Stimulated activated CD4-positive, alpha-beta T cell treated with anti-CD3 and anti-CD28 coated beads, TNF-alpha, amount 100 ng/mL, for 24 hours (primary cell): ENCODE data around the gene CPNE1.
A peak's percentile ranks its signal among the peaks of the same experiment; 100 is the strongest.
"Not testable (repeated sequence)": the region's sequence is repeated elsewhere in the genome, so short reads cannot be mapped to it uniquely, and the experiment has no call there.

ENCODE experiments used
- DNase-seq, 3 experiments: peaks; one replicate each; pipeline ENCODE4 v3.0.0-alpha.2; 2020; ENCODE audit warnings: low read depth in 3 of 3

The CPNE1 gene

DNA sequence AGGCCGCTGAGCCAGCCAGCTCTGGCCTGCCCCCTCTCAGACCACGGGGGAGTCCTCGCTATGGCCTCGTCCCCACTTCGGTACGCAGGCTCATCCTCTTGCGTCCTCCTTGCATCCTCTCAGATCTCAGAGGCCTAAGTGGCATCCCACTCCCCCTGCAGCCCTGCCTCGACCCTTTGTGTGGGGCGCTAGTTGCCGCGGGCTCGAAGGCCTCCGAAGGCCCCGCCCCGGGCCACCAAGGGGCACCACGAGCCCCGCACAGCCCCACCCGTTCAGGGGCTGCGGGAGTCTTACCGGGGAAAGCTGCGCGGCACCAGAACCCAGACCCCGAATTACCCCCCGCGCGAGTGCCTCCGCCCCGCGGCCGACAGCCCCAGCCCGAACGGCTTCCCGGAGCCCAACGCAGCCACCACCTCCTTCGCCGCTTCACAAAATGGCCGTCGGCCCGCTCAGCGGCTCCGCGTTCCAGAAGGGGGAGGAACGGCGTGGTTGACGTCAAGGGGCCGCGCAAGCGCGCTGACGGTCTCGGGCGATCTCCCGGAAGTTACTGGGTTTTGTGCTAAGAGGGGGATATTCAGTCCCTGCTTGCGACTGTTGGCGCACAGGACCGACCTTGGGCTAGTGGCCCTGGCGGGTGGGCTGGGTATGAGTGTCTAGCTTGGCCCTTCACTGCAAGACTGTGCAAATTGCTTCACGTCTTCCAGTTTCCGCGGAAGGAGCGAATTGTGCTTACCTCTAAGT lies at the start of gene CPNE1, which contains the start of gene RBM12:
Gene CPNE1 (minus strand): TSS at position 435 of the 741 bp plus-strand sequence. CDS start 31,977 bp downstream, outside the sequence.
Gene RBM12 (minus strand): TSS at position 435 of the 741 bp plus-strand sequence. CDS start 9,578 bp downstream, outside the sequence.
- DNase-seq = peak; percentile 89 to 91 (median 91)

DNA sequence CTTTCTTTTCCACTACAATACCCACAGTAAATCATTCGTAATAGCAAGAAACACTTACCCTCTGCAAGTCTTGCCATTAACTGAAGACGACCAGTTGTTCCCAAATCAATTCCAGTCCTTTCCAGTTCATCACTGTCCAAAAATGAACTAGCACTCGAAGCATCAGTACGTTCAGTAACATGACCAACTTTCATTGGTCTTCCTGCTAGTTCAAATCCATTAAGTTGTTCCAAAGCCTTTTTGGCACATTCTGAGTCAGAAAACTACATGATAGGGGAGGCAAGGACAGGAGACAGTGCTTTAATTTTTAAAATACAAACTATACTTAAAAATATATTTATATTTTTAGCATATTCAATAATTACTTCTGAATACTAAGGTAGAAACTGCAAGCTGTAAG lies 49.4 kb upstream of the CPNE1 start:
- no peak for DNase-seq

DNA sequence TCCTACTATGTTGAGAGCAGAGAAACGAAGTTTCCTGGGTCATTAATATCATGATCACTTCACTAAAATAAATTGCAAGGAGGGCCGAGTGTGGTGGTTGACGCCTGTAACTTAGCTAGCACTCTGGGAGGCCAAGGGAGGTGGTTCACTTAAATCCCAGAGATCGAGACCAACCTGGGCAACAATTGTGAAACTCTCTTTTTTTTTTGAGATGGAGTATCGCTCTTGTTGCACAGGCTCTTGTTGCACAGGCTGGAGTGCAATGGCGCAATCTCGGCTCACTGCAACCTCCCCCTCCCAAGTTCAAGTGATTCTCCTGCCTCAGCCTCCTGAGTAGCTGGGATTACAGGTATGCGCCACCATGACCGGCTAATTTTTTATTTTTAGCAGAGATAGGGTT lies 48.4 kb upstream of the CPNE1 start:
- DNase-seq = not testable (repeated sequence)

DNA sequence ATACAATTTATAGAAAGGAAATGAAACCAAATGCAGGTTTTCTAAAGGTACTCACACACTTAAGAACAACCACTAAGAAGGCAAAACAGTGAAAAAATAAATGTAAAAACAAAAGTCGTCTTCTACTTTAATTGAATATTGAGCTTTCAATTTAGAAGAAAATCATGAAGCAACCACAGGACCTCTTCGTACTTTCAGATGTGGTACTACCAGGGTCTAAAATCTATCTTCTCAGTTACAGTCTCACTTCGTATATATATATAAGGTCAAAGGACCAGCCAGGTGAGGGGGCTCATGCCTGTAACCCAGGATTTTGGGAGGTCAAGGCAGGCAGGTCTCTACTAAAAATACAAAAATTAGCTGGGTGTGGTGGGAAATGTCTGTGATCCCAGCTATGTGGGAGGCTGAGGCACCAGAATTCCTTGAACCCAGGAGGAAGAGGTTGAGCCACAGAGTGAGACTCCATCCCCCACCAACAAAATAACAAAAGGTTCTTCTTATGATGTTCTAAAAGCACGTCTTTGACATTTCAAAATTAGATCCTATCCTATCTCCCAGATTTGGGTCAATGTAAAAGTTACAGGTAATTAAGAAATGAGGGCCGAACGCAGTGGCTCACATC lies 47.0 kb upstream of the CPNE1 start:
- no peak for DNase-seq

DNA sequence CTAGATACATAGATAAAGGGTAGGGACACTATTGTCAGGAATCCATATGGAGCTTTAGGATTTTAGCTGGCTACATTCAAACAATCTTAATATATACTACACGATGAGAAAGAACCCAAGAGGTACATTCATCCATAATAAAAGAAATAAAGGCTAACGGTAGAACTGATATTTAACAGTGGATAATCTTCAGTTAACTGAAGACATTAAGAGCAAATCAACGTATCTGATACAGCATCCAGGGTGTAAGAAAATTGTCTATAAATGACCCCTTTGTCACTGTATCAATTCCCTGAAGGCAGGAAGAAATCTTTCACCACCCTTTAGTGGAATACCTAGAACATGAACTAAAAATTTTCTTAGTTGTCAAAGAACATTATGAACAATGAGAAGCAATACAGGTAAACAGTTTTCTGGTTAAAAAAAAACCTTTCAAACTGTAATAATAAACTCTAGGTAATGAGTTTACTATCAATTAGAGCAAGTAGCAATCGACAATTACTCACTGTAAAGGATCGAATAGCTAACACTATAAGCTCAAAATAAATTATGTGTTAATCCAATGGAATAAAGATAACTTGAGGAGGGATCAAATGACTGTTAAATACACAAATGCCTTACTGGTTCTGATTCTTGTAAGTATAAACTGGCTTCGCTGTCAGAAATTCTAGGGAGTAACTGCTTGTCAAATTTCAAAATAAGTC lies 46.3 kb upstream of the CPNE1 start:
- DNase-seq = no peak

DNA sequence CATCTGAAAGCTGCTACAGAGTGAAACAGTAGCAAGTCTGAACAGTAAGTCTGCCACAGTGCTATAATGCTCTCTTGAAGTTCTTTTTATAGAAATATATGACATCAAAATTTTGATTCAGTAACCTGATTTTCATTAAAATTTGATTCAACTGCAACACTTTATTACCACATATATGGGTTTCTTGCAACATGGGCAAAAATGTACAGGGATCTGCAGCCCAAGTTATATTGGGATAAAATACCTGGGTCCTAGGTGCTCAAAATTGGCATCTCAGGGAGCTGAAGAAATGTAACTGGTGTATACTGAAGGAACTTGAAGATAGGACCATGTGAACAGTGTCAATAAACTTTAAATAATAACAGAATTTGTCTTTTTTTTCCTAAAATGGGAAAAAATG lies 45.3 kb upstream of the CPNE1 start:
- DNase-seq = no peak

DNA sequence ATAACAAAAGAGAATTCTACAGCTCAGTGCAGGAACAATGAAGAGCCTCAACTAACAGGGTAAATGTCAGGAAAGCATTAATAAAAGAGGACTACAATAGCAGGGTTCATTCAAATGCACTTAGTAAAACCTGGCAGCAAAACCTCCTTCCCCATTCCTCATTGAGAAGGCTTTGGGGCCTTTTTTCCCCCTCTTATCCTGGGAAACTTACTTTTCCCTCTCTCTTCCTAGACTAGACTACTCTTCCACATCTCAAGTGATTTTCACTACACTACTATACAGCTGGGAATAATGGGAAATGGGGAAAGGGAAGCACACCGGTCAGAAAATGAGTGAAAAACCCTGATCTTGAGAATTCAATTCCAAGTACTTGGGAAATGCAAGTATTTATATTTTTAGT lies 44.6 kb upstream of the CPNE1 start:
- no peak for DNase-seq

DNA sequence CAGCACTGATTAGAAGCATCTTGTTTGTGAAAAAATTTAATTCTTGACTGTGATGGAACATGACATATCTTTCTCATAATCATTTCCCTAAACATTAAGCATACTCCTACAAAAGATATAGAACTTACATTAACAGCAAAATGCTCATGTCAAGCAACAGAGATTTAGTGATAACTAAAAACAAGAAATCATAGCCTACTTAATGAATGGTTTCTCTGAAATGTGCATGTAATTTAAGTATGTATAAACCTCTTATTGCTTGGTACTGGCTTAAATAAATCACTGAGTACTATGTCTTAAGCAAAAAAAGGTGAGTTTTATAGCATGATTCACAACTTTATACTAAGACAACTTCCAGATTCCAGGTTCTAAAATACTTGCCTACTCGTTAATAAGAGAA lies 43.8 kb upstream of the CPNE1 start:
- no peak for DNase-seq

DNA sequence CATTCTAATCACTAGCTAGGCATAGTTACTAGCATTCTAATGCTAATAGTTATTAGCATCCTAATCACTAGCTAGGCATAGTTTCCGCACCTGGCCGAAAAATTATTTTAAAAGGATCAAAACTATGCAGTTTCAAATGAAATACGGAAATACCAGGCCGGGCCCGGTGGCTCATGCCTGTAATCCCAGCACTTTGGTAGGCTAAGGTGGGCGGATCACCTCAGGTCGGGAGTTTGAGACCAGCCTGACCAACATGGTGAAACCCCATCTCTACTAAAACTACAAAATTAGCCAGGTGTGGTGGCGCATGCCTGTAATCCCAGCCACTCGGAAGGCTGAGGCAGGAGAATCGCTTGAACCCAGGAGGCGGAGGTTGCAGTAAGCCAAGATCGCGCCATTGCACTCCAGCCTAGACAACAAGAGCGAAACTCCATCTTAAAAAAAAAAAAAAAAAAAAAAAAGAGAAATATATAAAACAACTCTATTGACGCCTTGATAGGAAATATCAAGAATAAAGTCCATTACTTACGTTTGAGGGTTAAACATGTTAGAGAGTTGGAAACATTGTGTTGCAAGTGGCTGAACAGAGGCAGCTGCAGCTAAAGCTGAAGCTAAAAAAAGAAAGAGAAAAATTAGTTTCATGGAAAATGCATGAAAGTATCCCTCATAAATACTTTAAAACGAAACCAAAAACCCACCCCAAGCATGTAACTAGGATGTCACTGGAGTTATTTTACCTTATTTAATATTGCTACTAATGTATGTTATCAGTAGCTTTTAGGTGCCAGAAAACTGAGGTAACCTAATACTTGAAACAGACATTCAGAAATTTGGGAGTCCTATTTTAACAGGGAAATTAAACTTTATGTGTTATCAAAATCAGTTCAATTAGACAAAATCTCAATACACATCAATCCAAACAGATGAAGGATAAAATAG lies 42.2 kb upstream of the CPNE1 start:
- not testable (repeated sequence) for DNase-seq

DNA sequence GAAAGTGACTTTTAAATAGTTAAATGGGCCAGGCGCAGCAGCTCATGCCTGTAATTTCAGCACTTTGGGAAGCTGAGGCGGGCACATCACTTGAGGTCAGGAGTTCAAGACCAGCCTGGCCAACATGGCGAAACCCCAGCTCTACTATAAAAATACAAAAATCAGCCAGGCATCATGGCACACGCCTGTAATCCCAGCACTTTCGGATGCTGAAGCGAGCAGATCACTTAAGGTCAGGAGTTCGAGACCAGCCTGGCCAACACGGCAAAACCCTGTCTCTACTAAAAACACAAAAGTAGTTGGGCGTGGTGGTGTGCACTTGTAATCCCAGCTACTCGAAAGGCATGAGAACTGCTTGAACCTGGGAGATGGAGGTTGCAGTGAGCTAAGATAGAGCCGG lies 41.2 kb upstream of the CPNE1 start:
- not testable (repeated sequence) for DNase-seq

DNA sequence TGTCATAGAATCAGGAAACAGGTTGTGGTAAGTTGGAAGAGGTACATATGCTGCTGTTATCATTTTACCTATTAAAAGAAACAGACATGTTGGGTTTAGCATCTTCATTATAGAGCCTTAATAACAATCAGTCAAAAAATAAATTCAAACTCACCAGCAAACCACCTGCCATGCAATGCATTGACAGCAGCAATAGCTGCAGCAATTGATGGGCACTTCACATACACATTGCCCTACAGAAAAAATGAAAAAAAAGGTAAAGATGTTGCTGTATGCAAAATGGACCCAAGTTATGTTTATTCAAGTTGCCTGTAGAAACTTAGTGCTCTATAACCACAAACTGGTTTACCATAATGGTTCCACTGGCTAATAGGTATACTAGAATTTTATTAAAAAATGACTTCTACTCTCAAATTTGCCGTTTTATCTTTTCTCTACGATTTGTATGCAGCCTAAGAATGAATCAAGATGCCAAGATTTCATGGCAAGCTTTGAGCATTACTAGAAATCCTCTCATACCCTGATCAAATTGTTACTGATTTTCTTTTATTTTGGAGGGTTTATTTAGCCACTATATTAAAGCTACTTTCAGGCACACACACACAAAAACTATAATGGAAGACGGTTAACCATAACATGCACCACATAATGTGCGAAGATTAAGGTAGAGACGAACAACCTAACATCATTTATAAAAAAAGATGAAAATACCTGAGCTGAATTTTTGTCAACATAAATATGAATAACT lies 40.0 kb upstream of the CPNE1 start:
- no peak for DNase-seq

DNA sequence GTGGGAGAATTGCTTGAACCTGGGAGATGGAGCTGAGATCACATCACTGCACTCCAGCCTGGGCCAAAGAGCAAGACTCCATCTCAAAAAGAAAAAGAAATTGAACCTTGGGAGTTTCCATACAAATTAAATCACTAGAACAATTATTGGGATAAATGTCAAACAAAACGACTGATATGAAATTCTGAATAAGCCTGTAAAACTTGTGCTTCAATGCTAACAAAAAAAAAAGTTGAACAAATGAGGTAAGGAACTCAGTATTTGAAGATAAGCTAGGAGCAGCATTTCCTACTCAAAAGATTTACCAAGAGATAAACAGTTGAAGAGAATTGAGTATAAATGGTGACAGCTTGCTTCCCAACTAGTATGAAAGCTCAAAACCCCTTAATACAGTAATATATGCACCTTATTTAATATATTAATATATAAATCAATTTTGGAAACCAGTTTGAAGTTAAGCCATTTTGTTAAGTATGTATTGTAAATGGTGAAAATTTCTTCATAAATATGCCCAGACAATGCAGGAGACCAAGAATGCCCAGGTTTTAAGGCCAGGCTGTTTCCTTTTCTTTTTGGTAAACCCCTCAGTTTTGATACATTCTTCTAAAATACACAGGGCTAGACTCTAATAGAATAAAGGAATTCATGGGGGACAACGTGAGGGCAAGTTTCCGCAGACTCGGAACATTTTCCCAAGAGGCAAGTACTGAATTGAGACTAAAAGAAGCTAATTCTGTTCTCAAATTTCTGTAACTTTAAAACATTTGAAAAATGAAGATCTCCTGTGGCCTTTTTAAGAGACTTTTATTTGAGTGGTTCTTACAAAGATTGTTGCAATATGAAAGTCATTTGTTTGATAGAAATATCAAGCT lies 38.4 kb upstream of the CPNE1 start:
- no peak for DNase-seq

DNA sequence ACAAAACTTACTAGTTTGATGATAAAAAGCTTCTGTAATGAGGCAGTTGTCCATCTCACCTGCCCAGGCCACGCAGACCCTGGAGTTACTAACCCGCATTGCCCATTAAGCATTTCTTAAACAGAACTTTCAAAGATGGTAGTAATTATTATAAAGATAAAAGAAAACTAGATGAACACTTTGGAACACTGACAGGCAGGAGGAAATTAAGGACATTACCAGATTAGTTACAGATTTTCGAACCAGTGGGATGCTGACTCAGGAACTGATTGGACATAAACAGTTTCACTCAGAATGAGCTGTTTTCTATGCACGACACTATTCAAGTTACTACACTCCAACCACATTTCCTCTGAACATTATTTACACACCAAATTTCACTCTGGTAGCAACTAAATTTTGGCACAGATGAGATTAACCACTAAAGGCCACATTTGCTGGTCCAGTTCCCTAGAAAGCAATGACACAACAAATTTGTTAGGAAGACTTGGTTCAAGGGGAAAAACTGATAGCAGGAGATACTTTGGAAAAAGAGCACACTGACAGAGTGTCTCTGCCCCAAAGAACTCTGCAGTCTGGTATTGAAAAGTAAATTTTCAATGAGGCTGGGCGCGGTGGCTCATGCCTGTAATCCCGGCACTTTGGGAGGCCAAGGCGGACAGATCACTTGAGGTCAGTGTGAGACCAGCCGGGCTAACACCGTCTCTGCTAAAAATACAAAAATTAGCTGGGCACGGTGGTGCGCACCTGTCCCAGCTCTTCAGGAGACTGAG lies 37.5 kb upstream of the CPNE1 start:
- DNase-seq = no peak

DNA sequence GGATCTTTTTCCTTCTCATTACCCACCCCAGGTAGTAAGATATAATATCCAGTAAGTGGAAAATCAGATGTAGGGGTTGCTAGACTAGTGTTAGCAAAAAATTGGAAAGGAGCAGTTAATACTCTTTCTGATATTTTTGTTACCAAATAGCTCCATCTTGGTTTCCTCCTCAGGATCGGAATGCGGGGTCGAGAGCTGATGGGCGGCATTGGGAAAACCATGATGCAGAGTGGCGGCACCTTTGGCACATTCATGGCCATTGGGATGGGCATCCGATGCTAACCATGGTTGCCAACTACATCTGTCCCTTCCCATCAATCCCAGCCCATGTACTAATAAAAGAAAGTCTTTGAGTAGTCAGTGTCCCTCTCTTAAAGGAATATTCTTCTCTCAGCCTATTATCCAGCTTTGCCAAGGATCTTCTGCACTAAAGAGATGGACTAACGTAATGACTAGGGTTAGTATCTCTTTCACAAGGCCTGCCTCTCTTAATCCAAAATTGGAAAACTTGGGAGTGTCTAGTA lies 36.0 kb upstream of the CPNE1 start:
- DNase-seq = no peak

DNA sequence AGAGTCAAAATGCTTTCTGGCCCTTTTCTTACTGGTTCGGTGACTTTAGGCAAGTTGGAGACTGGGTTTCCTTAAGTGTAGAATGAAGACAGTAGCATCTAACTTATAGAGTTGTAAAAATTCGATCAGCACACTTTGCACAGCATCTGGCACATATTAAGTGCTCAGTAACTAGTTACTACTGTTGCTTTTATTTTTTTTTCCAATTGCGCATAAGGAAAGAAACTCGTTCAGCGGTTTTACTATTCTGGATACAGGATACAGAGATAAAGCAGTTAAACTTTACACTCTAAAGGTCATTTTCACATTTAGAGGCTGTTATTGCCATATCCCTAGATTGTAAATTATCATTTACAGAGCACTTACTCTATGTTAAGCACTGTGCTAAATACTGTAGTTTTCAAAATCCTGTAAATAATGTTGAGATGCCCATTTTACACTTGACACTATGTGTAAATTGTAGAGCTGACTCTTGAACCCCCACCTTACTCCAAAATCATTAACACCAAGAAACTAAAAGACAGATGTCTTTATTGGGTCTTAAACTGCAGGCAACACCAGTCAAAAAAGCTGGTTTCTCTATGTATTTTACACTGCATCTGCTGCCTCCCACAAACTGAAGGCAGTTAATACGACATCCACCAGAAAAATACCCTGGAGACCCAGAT lies 35.4 kb upstream of the CPNE1 start:
- DNase-seq = no peak

DNA sequence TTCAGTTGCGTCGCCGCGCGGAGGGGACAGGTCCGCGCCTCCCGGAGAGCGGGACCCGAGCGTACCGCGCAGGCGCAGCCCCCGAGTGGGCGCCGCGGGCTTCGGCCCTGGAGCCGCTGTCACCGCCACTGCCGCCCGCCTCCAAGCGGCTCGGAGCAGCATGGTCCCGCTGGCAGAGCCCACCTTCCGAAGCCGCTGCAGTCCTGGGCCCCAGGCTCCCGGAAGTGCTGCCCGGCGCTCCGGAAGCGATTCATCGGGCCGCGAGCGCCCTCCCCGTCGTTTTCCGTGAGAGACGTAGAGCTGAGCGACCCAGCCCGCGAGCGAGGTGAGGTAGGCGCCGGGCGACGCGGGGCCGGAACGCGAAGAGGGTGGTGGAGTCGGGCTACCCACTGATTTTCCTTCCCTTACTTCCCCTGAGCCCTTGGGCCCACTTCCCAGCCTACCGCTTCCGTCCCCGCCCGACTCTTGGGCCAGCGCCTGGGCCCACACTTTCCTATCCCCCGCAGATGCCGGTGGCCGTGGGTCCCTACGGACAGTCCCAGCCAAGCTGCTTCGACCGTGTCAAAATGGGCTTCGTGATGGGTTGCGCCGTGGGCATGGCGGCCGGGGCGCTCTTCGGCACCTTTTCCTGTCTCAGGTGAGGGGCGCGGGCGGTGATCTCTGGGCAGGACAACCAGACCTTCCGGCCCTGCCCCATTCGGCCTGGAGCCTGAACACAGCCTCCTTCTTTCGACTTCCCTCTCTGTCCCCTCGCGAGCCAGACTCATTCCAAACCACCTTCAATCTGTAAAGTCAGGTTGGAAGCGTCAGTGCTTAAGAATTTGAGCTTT lies 34.6 kb upstream of the CPNE1 start, which contains the start of the genes NFS1 and ROMO1:
Gene NFS1 (minus strand): TSS at position 226 of the 830 bp plus-strand sequence. CDS start 64 bp downstream, at position 162.
Gene ROMO1 (plus strand): TSS at position 279 of the 830 bp plus-strand sequence. CDS start 228 bp downstream, at position 507.
- peak; percentile 78 to 84 (median 80) for DNase-seq
